Fibroblast of skin of abdomen (primary cell): ENCODE measurements around the gene XBP1. TPM values are rescaled to one million over a fixed set of nuclear protein-coding genes. Genes with fewer than 3 reads are reported as not detected.
"Not testable (repeated sequence)": the region's sequence is repeated elsewhere in the genome, so short reads cannot be mapped to it uniquely, and the experiment has no call there.

ENCODE experiments used
- DNase-seq: peaks from one replicate; pipeline ENCODE4 v3.0.0-alpha.2; 2013
- polyA plus RNA-seq, 2 experiments: library from polyadenylated mRNA; unstranded; fragments of 120-200 nt; gene quantifications; one replicate each; pipeline ENCODE4 v1.2.1, GENCODE V29; 2013; ENCODE audit not compliant: insufficient read length in 2 of 2

XBP1 gene
- polyA plus RNA-seq (2013, experiment 1 of 2; ENCODE audit: insufficient read length) = 202 TPM
- polyA plus RNA-seq (2013, experiment 2 of 2; ENCODE audit: insufficient read length) = 199 TPM

- DNase-seq = peak; percentile 95
Measured at GRCh38 chr22:28800308-28801041, at the start of gene XBP1. TSS of gene XBP1 (minus strand) at chr22:28800569.

GRCh38 chr22:28846994-28847393 lies 46.6 kb upstream of the XBP1 start:
- no peak for DNase-seq

- not testable (repeated sequence) for DNase-seq
Measured at GRCh38 chr22:28844277-28844676, 43.9 kb upstream of the XBP1 start.

- no peak for DNase-seq
Measured at GRCh38 chr22:28843633-28844032, 43.3 kb upstream of the XBP1 start.

DNA sequence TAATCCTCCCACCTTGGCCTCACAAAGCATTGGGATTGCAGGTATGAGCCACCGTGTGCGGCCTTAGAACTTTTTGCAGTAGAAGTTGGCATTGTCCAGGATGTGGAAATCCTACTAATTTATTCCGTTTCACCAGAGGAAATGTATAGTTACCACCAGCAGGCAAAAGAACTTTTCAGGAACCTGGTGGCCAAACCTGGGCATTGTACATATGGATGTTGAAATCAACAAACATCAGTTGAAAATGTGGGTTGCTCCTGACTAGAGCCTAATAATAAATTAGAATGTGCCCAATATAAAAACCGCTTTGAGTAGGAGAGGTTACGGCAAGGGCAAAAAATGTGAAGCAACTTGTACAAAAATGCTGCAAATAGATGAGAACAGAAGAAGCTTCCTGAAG lies 40.7 kb upstream of the XBP1 start:
- DNase-seq = no peak

DNA sequence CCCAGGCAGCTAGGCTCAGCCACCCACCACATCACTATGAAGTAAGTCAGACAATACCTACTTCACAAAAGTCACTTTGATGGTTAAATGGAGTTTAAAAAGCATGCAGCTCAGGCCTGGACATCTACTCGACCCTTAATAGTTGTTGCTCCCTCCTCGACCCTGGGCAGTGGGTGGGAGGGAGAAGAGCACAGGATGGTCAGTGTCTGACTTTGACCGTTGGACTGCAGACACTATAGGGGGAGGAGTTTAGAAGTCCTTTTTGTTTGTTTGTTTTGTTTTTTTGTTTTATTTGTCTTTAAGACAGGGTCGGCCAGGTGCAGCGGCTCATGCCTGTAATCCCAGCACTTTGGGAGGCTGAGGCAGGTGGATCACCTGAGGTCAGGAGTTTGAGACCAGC lies 38.6 kb upstream of the XBP1 start:
- no peak for DNase-seq

GRCh38 chr22:28837640-28838039 lies 37.3 kb upstream of the XBP1 start:
- no peak for DNase-seq

GRCh38 chr22:28835630-28836189 lies 35.3 kb upstream of the XBP1 start:
- no peak for DNase-seq

- no peak for DNase-seq
Measured at GRCh38 chr22:28833276-28833923, 33.0 kb upstream of the XBP1 start.

GRCh38 chr22:28832731-28833130 lies 32.4 kb upstream of the XBP1 start:
- DNase-seq = no peak

- DNase-seq = no peak
Measured at GRCh38 chr22:28831140-28832072, 31.0 kb upstream of the XBP1 start.

GRCh38 chr22:28830441-28830840 lies 30.1 kb upstream of the XBP1 start:
- DNase-seq = no peak

DNA sequence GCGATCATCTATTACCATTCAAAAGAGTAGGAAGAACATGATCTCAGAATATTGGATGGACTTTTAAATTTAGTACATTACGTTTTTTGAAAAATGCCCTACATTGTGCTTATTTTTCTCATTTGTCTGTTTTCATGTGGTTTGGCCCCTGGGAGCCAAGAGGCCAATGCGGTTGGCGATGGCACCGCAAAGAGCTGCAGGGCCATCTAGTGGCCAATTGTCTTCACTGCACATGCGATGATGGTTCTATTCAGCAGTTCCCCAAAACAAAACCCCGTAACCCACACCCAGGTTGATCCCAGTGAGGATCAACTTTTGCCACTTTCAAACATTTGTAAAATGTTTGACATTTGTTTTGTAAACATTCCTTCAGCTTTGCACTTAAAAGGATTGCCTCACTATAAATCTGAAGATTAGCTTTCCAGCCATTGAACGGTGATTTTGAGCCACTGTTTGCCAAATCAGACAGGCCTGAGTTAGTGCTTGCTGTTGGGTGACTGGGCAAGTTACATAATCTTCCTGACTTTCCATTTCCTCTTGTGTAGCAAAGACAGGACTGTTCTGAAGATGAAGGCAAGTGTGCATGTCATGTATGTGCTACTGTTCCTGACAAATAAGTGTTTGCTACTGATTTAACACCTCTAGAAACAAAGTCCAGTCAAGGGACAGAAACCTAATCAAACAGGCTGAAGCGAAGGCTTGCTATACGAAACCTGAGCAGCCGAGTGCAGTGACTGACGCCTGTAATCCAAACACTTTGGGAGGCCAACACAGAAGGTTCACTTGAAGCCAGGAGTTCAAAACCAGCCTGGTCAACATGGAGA lies 29.2 kb upstream of the XBP1 start:
- DNase-seq = peak; percentile 71

GRCh38 chr22:28826921-28827320 lies 26.6 kb upstream of the XBP1 start:
- DNase-seq = no peak

DNA sequence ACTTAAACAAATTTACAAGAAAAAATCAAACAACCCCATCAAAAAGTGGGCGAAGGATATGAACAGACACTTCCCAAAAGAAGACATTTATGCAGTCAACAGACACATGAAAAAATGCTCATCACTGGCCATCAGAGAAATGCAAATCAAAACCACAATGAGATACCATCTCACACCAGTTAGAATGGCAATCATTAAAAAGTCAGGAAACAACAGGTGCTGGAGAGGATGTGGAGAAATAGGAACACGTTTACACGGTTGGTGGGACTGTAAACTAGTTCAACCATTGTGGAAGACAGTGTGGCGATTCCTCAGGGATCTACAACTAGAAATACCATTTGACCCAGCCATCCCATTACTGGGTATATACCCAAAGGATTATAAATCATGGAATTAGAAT lies 26.1 kb upstream of the XBP1 start:
- not testable (repeated sequence) for DNase-seq

DNA sequence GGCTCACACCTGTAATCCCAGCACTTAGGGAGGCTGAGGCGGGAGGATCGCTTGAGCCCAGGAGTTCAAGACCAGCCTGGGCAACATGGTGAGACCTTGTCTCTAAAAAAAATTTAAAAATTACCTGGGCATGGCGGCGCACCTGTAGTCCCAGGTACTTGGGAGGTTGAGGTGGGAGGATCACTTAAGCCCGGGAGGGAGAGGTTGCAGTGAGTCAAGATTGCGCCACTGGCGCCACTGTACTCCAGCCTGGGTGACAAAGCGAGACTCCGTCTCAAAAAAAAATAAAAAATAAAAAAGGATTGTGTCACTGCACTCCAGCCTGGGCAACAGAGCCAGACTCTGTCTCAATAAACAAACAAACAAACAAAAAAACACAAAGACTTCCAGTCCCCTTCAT lies 24.1 kb upstream of the XBP1 start:
- not testable (repeated sequence) for DNase-seq

- DNase-seq = no peak
Measured at GRCh38 chr22:28822930-28823551, 22.7 kb upstream of the XBP1 start.

GRCh38 chr22:28821452-28821851 lies 21.1 kb upstream of the XBP1 start:
- no peak for DNase-seq

- no peak for DNase-seq
Measured at GRCh38 chr22:28820885-28821284, 20.5 kb upstream of the XBP1 start.

- DNase-seq = no peak
Measured at GRCh38 chr22:28819253-28820096, 19.1 kb upstream of the XBP1 start.
